ENCODE data around the gene SLC35E3. TPM values are rescaled to one million over a fixed set of nuclear protein-coding genes. Genes with fewer than 3 reads are reported as not detected.

SLC35E3 gene
- total RNA-seq, 4 donors from 2014 or later: 1.7 to 4.9 (median 3.1) TPM

DNA sequence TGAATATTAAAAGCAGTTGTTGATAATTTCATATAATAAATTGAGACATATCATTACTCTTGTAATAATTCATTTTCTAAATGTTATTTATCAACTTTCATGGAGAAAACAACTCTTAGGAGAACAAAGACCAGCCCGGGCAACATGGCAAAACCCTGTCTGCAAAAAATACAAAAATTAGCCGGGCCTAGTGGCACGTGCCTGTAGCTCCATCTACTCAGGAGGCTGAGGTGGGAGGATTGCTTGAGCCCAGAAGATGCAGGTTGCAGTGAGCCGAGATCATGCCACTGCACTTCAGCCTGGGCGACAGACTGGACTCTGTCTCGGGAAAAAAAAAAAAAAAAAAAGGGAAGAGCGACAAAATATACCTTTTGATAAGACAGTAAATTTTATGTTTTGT is 21.2 kb downstream of the SLC35E3 start:
- no peak overlapping the region for H3K4me3 ChIP-seq
- intact Hi-C loops (cut with DNase I): no loop called here
- TF ChIP-seq POLR2A (IDR thresholded peaks at IDR 0.05; ENCODE audit: low read depth) (no peak), POLR2AphosphoS5 (IDR thresholded peaks at IDR 0.05) (no peak)
- TF ChIP-seq, protein P1, sequence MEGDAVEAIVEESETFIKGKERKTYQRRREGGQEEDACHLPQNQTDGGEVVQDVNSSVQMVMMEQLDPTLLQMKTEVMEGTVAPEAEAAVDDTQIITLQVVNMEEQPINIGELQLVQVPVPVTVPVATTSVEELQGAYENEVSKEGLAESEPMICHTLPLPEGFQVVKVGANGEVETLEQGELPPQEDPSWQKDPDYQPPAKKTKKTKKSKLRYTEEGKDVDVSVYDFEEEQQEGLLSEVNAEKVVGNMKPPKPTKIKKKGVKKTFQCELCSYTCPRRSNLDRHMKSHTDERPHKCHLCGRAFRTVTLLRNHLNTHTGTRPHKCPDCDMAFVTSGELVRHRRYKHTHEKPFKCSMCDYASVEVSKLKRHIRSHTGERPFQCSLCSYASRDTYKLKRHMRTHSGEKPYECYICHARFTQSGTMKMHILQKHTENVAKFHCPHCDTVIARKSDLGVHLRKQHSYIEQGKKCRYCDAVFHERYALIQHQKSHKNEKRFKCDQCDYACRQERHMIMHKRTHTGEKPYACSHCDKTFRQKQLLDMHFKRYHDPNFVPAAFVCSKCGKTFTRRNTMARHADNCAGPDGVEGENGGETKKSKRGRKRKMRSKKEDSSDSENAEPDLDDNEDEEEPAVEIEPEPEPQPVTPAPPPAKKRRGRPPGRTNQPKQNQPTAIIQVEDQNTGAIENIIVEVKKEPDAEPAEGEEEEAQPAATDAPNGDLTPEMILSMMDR (IDR thresholded peaks at IDR 0.05): no peak
- peaks cover 9 to 49% (median 36%) of the 10 kb centered on the region in 4 donors for H3K36me3 ChIP-seq
- DNase-seq (ENCODE audit: extremely low spot score): no peak
- H3K27me3 ChIP-seq: no peaks in the 10 kb centered on the region
- 95% methylated on average over 7 of the region's 7 CpGs for WGBS
- H3K4me1 ChIP-seq: no peaks in the 10 kb centered on the region
- no peak overlapping the region for H3K27ac ChIP-seq (replicated peaks in 1 of 4)
- H3K9me3 ChIP-seq: no peaks in the 10 kb centered on the region

DNA sequence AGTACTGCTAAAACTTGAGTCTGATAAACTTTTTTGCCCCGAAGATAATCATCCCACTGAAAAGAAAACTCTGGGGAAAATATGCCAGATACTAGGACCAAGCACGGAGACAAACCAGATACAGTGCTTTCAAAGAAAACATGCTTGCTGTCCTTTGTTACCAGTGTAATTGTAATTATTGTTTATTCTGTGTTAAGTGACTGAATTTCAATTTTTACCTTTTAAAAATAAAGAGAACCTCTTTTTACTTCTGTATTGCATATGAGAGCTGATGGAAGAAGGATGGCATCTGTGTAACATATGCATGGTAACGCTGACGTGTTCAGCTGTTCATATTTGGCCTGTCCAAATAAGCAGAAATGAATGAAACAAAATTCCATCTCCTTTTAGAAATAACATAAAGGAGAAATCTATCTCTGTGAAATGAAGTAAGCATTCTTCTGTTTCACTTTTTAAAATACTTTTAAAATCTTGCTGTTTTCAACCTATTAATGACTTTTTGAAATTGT is 22.5 kb downstream of the SLC35E3 start:
- no peak overlapping the region for H3K4me3 ChIP-seq
- TF ChIP-seq POLR2AphosphoS5 (IDR thresholded peaks at IDR 0.05) (no peak), POLR2A (IDR thresholded peaks at IDR 0.05; ENCODE audit: low read depth) (no peak), EP300 (IDR thresholded peaks at IDR 0.05) (no peak)
- TF ChIP-seq, protein P1 (IDR thresholded peaks at IDR 0.05): no peak
- H3K9me3 ChIP-seq: no peaks in the 10 kb centered on the region
- DNase-seq (ENCODE audit: extremely low spot score): no peak
- H3K36me3 ChIP-seq: peaks cover 9 to 36% (median 26%) of the 10 kb centered on the region in 4 donors
- 84% methylated on average over 4 of the region's 4 CpGs for WGBS
- H3K27me3 ChIP-seq: no peaks in the 10 kb centered on the region
- no peak overlapping the region for H3K27ac ChIP-seq (replicated peaks in 1 of 4)
- H3K4me1 ChIP-seq: no peaks in the 10 kb centered on the region
- intact Hi-C loops (cut with DNase I): no loop called here

DNA sequence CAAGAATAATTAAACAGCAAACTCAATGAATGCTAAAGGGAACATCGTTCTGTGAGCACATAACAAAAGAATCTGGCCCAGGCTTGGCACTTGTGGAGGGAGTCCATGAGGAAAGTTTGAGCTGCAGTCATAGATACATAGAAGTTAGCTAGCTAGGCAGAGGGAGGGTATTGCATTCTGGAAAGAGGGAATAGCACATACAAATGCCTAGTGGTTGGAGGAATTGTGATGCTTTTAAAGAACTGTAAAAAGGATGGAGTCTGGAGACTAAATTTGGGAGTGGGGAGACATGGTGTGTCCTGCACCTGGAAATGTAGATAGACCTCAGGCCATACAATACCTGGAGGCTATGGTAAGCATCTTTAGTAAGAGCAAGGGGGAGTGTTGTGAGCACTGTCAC is 24.0 kb downstream of the SLC35E3 start:
- TF ChIP-seq, protein P1 (IDR thresholded peaks at IDR 0.05): no peak
- no peak for TF ChIP-seq POLR2A (IDR thresholded peaks at IDR 0.05; ENCODE audit: low read depth)
- TF ChIP-seq EP300 (IDR thresholded peaks at IDR 0.05): no peak
- no peak for TF ChIP-seq POLR2AphosphoS5 (IDR thresholded peaks at IDR 0.05)
- Histone ChIP-seq H3K36me3 (peaks cover 9 to 22% (median 13%) of the 10 kb centered on the region in 4 donors), H3K4me3 (no peak overlapping the region), H3K4me1 (no peaks in the 10 kb centered on the region), H3K27ac (replicated peaks in 1 of 4) (no peak overlapping the region), H3K9me3 (no peaks in the 10 kb centered on the region), H3K27me3 (no peaks in the 10 kb centered on the region)
- intact Hi-C loops (cut with DNase I): no loop called here
- 95% methylated on average over 1 of the region's 1 CpG for WGBS
- no peak for DNase-seq (ENCODE audit: extremely low spot score)

DNA sequence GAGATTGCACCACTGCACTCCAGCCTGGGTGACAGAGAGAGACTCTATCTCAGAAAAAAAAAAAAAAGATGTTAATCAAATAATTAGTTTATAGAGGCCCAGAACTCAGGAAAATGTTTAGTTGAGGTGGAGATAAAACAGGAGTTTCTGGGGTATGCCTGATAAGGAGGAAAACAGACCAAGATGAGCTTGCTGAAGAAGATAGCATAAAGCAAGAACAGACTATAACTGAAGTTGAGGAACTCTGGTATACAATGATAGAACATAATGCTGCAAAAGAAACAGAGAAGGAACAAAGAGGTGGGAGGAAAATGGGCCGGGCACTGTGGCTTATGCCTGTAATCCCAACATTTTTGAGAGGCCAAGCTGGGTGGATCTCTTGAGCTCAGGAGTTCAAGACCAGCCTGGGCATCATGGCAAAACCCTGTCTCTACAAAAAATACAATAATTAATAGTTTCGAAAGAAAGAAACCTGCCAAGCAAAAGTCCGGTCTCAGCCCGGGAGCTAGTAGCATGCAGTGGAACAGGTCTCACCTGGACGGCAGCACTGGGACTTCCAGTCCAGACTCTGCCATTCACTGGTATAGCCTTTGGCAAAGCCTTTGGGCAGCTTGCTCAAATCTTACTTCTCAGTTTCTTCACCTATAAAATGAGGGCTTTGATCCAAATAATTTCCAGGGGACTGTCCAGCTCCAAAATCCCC is 25.4 kb downstream of the SLC35E3 start:
- DNase-seq (ENCODE audit: extremely low spot score): no peak
- Histone ChIP-seq H3K9me3 (no peaks in the 10 kb centered on the region), H3K36me3 (peaks cover 5 to 14% (median 9%) of the 10 kb centered on the region in 4 donors), H3K27me3 (no peaks in the 10 kb centered on the region), H3K4me3 (no peak overlapping the region), H3K27ac (replicated peaks in 1 of 4) (no peak overlapping the region), H3K4me1 (no peaks in the 10 kb centered on the region)
- TF ChIP-seq, protein P1 (IDR thresholded peaks at IDR 0.05): no peak
- TF ChIP-seq POLR2AphosphoS5 (IDR thresholded peaks at IDR 0.05) (no peak), POLR2A (IDR thresholded peaks at IDR 0.05; ENCODE audit: low read depth) (no peak), EP300 (IDR thresholded peaks at IDR 0.05) (no peak)
- WGBS: 88% methylated on average over 5 of the region's 5 CpGs
- intact Hi-C loops (cut with DNase I): no loop called here

Measured in esophagus muscularis mucosa (tissue), 4 donors.